ENCODE results near the gene RALGAPB.

- TF ChIP-seq, protein P1, sequence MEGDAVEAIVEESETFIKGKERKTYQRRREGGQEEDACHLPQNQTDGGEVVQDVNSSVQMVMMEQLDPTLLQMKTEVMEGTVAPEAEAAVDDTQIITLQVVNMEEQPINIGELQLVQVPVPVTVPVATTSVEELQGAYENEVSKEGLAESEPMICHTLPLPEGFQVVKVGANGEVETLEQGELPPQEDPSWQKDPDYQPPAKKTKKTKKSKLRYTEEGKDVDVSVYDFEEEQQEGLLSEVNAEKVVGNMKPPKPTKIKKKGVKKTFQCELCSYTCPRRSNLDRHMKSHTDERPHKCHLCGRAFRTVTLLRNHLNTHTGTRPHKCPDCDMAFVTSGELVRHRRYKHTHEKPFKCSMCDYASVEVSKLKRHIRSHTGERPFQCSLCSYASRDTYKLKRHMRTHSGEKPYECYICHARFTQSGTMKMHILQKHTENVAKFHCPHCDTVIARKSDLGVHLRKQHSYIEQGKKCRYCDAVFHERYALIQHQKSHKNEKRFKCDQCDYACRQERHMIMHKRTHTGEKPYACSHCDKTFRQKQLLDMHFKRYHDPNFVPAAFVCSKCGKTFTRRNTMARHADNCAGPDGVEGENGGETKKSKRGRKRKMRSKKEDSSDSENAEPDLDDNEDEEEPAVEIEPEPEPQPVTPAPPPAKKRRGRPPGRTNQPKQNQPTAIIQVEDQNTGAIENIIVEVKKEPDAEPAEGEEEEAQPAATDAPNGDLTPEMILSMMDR (optimal IDR thresholded peaks at IDR 0.05 in 1 of 3, IDR thresholded peaks at IDR 0.05 in 1 of 3, conservative IDR thresholded peaks at IDR 0.05 in 1 of 3; ENCODE audit: extremely low read depth in 1 of 3, insufficient read depth in 2 of 3, low read length in 3 of 3) = no peak
- no peak for TF ChIP-seq EZH2 (IDR thresholded peaks at IDR 0.05; ENCODE audit: low read length)
These were observed 27.3 kb upstream of the RALGAPB start for GRCh38 chr20:38445381-38445796.

Measured in keratinocyte (primary cell).